Astrocyte (in vitro differentiated cells and primary cell): ENCODE results near the gene NUMB. TPM values are rescaled to one million over a fixed set of nuclear protein-coding genes. Genes with fewer than 3 reads are reported as not detected.

Experiments
- DNase-seq: peaks from one replicate; pipeline ENCODE4 v3.0.0-alpha.2; 2010; ENCODE audit warnings: low read depth
- FAIRE-seq: peaks from 2 replicates; lab custom pipeline; 2011; peaks lifted over from hg19 to GRCh38; lab: Jason Lieb, UNC
- H2AFZ ChIP-seq: 2 replicates; pipeline ENCODE4 v1.6.0; 2012; ENCODE audit warnings: low read depth, low read length, inconsistent platforms
- H3K27ac ChIP-seq: 2 replicates; pipeline ENCODE4 v1.5.1; 2011; ENCODE audit warnings: low read depth, low read length, inconsistent platforms
- H3K27me3 ChIP-seq: 2 replicates; pipeline ENCODE4 v1.6.0; 2011; ENCODE audit warnings: low read length, inconsistent platforms; ENCODE audit not compliant: insufficient read depth
- H3K36me3 ChIP-seq: 2 replicates; pipeline ENCODE4 v1.5.1; 2011; ENCODE audit warnings: low read length, inconsistent platforms; ENCODE audit not compliant: insufficient read depth
- H3K4me1 ChIP-seq: 2 replicates; pipeline ENCODE4 v1.5.1; 2011; ENCODE audit warnings: low read length, inconsistent platforms; ENCODE audit not compliant: insufficient read depth
- H3K4me2 ChIP-seq: 2 replicates; pipeline ENCODE4 v1.6.0; 2012; ENCODE audit warnings: low read length, inconsistent platforms
- H3K4me3 ChIP-seq: 2 replicates; pipeline ENCODE4 v1.5.1; 2011; ENCODE audit warnings: low read depth, mild to moderate bottlenecking, low read length, inconsistent platforms; ENCODE audit not compliant: insufficient read depth
- H3K79me2 ChIP-seq: 2 replicates; pipeline ENCODE4 v1.6.0; 2012; ENCODE audit warnings: mild to moderate bottlenecking, low read length, inconsistent platforms; ENCODE audit not compliant: insufficient read depth
- H3K9ac ChIP-seq: 2 replicates; pipeline ENCODE4 v1.6.0; 2012; ENCODE audit warnings: mild to moderate bottlenecking, low read length, inconsistent platforms
- H3K9me3 ChIP-seq: 2 replicates; pipeline ENCODE4 v1.5.1; 2012; ENCODE audit warnings: low read depth, mild to moderate bottlenecking, low read length, inconsistent platforms; ENCODE audit not compliant: insufficient read depth
- H4K20me1 ChIP-seq: 2 replicates; pipeline ENCODE4 v1.6.0; 2012; ENCODE audit warnings: low read length, inconsistent platforms; ENCODE audit not compliant: insufficient read depth
- H3K27ac Mint-ChIP-seq: one replicate; pipeline ENCODE4 v1.8.0; 2021; ENCODE audit warnings: mild to moderate bottlenecking, mixed read lengths; ENCODE audit not compliant: unreplicated experiment
- H3K27me3 Mint-ChIP-seq: one replicate; pipeline ENCODE4 v1.8.0; 2021; ENCODE audit warnings: low read depth, mixed read lengths; ENCODE audit not compliant: unreplicated experiment
- H3K36me3 Mint-ChIP-seq: one replicate; pipeline ENCODE4 v1.8.0; 2021; ENCODE audit warnings: low read depth, mixed read lengths; ENCODE audit not compliant: unreplicated experiment
- H3K4me1 Mint-ChIP-seq: one replicate; pipeline ENCODE4 v1.8.0; 2021; ENCODE audit warnings: low read depth, mixed read lengths; ENCODE audit not compliant: unreplicated experiment
- H3K4me3 Mint-ChIP-seq: one replicate; pipeline ENCODE4 v1.8.0; 2021; ENCODE audit warnings: mild to moderate bottlenecking, moderate library complexity, mixed read lengths; ENCODE audit not compliant: unreplicated experiment
- H3K9me3 Mint-ChIP-seq: one replicate; pipeline ENCODE4 v1.8.0; 2021; ENCODE audit warnings: mild to moderate bottlenecking, mixed read lengths; ENCODE audit not compliant: unreplicated experiment
- EZH2 ChIP-seq: IDR thresholded peaks from 2 replicates; pipeline ENCODE4 v1.6.1; 2012; ENCODE audit warnings: mild to moderate bottlenecking, low read length, inconsistent platforms; ENCODE audit not compliant: insufficient read depth
- total RNA-seq: library from RNA; stranded (reverse); gene quantifications from 2 replicates; pipeline ENCODE4 v1.2.1, GENCODE V29; 2021
- TF ChIP-seq, protein P1 (sequence below): IDR thresholded peaks from 2 replicates; pipeline ENCODE4 v1.5.1; 2011; ENCODE audit warnings: low read depth, mild to moderate bottlenecking, inconsistent platforms, low read length, moderate library complexity; ENCODE audit not compliant: insufficient read depth

Gene NUMB
- total RNA-seq, 1 donor from 2014 or later, result 93.9 TPM

DNA sequence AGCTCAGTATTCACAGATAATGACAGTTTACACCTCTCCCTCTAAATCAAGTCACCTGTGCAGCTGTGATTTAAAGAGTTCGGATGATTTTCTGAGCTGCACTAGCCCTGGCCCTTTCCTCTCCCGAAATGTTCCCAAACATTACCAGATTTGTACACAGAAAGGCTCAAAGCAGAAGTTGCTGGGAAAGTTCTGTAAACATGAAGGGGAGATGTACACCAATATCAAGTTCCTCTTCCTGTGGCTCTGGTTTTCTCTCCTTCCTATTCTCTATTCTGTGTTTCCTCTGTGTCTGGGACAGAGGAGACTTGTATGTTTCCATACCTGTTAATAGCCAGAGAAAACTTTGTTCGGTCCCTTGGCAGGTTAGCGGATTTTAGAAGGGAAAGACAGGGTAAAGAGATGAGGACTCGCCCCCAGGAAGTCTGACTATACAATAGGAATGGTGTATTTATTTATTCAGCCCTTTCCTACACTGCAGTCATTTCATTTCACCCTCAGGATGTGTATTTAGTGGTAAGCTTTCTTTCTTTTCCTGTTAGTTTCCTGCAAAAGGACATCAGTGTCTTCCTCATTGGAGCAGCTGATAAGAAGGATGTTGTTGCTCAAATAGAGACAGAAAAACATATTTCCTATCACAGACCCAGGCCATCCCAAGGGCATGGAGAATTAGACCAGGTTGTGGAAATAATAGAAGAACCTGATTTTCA, 7.6 kb upstream of the NUMB start:
- Histone ChIP-seq H3K4me2 (peak overlapping the region; percentile 53), H3K4me3 (no peak overlapping the region), H3K9me3 (no peaks in the 10 kb centered on the region), H3K27ac (no peak overlapping the region), H2AFZ (peak overlapping the region; percentile 0), H3K9ac (no peak overlapping the region), H3K79me2 (no peaks in the 10 kb centered on the region), H4K20me1 (no peaks in the 10 kb centered on the region), H3K27me3 (no peaks in the 10 kb centered on the region), H3K36me3 (no peaks in the 10 kb centered on the region), H3K4me1 (peaks cover 50% of the 10 kb centered on the region)
- Mint-ChIP-seq H3K9me3 (no peaks in the 10 kb centered on the region), H3K4me1 (peaks cover 34% of the 10 kb centered on the region), H3K36me3 (no peaks in the 10 kb centered on the region), H3K4me3 (peak overlapping the region; percentile 51), H3K27me3 (no peaks in the 10 kb centered on the region), H3K27ac (peak overlapping the region; percentile 4)
- TF ChIP-seq, protein P1, sequence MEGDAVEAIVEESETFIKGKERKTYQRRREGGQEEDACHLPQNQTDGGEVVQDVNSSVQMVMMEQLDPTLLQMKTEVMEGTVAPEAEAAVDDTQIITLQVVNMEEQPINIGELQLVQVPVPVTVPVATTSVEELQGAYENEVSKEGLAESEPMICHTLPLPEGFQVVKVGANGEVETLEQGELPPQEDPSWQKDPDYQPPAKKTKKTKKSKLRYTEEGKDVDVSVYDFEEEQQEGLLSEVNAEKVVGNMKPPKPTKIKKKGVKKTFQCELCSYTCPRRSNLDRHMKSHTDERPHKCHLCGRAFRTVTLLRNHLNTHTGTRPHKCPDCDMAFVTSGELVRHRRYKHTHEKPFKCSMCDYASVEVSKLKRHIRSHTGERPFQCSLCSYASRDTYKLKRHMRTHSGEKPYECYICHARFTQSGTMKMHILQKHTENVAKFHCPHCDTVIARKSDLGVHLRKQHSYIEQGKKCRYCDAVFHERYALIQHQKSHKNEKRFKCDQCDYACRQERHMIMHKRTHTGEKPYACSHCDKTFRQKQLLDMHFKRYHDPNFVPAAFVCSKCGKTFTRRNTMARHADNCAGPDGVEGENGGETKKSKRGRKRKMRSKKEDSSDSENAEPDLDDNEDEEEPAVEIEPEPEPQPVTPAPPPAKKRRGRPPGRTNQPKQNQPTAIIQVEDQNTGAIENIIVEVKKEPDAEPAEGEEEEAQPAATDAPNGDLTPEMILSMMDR, result no peak
- TF ChIP-seq EZH2, result no peak
- FAIRE-seq (no peak), DNase-seq (no peak)

DNA sequence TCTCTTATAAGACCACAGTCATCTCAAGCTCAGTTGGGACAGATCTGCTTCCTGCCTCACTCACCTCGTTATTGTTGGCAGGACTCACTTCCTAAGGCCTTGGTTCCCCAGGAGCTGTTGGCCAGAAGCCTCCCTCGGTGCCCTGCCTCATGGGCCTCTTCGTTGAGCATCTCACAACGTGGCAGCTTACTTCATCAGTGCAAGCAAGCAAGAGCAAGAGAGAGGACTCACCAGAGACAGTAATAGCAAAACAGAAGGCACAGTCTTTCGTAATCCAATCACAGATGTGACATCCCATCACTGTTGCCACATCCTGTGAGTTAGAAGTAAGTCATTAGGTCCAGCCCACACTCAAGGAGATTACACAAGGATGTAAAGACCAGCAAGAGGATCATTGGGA, 5.1 kb upstream of the NUMB start:
- Mint-ChIP-seq H3K4me3 (no peak overlapping the region), H3K9me3 (no peaks in the 10 kb centered on the region), H3K27me3 (no peaks in the 10 kb centered on the region), H3K36me3 (no peaks in the 10 kb centered on the region), H3K4me1 (peaks cover 38% of the 10 kb centered on the region), H3K27ac (no peak overlapping the region)
- Histone ChIP-seq H3K9ac (no peak overlapping the region), H3K27me3 (no peaks in the 10 kb centered on the region), H3K4me1 (peaks cover 60% of the 10 kb centered on the region), H3K27ac (peak overlapping the region; percentile 55), H2AFZ (peak overlapping the region; percentile 4), H3K36me3 (no peaks in the 10 kb centered on the region), H3K4me2 (peak overlapping the region; percentile 71), H3K9me3 (no peaks in the 10 kb centered on the region), H4K20me1 (no peaks in the 10 kb centered on the region), H3K79me2 (no peaks in the 10 kb centered on the region), H3K4me3 (peak overlapping the region; percentile 15)
- TF ChIP-seq, protein P1, result no peak
- TF ChIP-seq EZH2, result no peak
- FAIRE-seq (no peak), DNase-seq (peak; percentile 90)

DNA sequence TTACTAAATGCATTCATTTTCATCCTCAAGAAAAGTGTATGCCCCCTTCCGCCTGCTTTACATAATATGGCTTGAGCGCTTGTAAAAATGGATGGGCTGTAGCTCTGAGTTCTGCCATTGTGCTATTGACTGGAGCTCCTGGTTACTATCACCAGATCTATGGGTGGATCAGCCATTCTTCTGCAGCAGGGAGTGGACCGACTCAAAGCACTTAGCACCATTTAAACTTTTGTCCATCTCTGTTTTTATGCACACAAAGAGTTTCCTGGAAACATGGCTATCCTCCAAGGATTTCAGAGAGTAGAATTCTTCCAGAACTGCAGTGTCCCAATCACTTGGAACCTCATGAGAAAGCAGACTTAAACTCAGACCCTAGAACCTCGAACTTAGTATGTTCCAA, 4.5 kb upstream of the NUMB start:
- Histone ChIP-seq H3K9me3 (no peaks in the 10 kb centered on the region), H3K27ac (no peak overlapping the region), H3K27me3 (no peaks in the 10 kb centered on the region), H3K4me3 (peak overlapping the region; percentile 15), H3K9ac (no peak overlapping the region), H3K36me3 (no peaks in the 10 kb centered on the region), H4K20me1 (no peaks in the 10 kb centered on the region), H3K4me2 (peak overlapping the region; percentile 71), H2AFZ (no peak overlapping the region), H3K79me2 (peaks cover 3% of the 10 kb centered on the region), H3K4me1 (peaks cover 57% of the 10 kb centered on the region)
- no peak for DNase-seq
- no peak for FAIRE-seq
- Mint-ChIP-seq H3K27ac (no peak overlapping the region), H3K4me1 (peaks cover 35% of the 10 kb centered on the region), H3K9me3 (no peaks in the 10 kb centered on the region), H3K27me3 (no peaks in the 10 kb centered on the region), H3K36me3 (no peaks in the 10 kb centered on the region), H3K4me3 (no peak overlapping the region)
- TF ChIP-seq, protein P1, result no peak
- no peak for TF ChIP-seq EZH2
